GM21423 (cell line): ENCODE data around the gene MYCBPAP.

Experiments used
- ATAC-seq: cut with Tn5 transposase; IDR thresholded peaks from one replicate; pipeline ENCODE4 v1.9.1; 2021; ENCODE audit warnings: mild to moderate bottlenecking, moderate library complexity; ENCODE audit not compliant: unreplicated experiment

MYCBPAP gene

DNA sequence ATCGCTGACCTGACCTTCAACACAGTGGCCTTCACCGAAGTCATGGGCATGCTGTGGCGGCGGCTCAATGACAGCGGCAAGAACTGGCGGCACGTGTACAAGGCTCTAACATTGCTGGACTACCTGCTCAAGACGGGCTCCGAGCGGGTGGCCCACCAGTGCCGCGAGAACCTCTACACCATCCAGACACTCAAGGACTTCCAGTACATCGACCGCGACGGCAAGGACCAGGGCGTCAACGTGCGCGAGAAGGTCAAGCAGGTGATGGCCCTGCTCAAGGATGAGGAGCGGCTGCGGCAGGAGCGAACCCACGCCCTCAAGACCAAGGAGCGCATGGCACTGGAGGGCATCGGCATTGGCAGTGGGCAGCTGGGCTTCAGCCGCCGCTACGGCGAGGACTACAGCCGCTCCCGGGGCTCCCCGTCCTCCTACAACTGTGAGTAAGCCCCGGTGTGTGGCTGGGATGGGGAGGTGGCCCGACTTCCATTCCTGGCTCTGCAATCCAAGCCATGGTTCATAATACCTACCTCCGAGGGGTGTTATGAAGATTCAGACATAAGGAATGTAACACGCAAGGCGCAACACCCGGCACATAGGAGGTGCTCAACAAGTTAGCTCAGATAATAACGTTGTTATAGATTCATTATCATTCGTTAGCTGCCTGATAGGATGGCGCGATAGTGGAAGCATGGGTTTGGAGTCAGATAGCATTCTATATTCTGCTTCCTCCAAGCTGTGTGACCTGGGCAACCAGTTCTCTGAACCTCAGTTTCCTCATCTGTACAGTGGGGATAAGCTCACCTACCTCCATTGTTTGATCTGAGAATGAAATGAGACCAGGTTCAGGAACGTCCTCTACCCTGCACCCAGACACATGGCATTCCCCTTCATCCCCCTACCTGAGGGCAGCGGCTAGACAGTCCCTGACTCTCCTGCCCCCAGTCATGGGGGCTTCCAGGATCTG, 28.7 kb downstream of the MYCBPAP start:
- no peak for ATAC-seq

GRCh38 chr17:50537721-50538548, 29.7 kb downstream of the MYCBPAP start:
- ATAC-seq: no peak

- ATAC-seq: no peak
Observed at GRCh38 chr17:50538549-50539410, 30.5 kb downstream of the MYCBPAP start.

GRCh38 chr17:50539762-50540559, 31.7 kb downstream of the MYCBPAP start:
- ATAC-seq: no peak

- no peak for ATAC-seq
Observed at GRCh38 chr17:50540560-50541401, 32.5 kb downstream of the MYCBPAP start.

GRCh38 chr17:50541402-50541715, 33.1 kb downstream of the MYCBPAP start:
- no peak for ATAC-seq

DNA sequence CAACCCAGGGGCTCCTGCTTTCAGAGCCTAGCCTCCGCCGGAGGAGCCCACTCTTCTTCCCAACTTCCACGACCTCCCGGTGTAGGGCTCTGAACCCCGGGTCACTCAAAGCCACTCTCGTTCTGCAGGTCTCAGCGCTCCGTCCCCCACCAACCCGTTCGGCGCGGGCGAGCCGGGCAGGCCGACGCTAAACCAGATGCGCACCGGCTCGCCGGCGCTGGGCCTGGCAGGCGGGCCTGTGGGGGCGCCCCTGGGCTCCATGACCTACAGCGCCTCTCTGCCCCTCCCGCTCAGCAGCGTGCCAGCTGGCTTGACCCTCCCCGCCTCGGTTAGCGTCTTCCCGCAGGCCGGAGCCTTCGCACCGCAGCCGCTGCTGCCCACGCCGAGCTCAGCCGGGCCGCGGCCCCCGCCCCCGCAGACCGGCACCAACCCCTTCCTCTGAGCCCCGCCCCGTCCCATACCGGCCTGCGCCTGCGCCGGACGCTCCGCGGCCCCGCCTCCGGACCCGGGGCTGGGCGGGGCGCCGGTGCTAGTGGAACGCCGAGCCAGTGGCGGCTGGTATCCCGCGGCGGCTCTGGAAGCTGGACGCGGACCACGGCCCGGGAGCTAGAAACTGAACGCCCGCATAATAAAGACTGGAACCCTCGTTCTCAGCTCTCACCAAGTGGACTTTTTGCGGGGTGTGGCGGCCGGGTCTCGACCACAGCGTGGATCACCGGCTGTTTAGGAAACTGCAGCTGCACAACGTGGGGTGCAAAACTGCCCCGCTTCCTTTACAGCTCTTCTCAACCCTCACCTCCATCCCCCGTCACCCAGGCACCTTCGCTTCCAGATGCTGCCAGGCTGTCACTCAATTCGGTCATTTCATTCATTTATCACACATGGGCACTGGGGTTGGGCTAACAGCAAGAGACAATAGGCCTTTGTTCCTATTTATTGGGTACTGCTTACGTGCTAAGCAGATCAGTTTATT, 33.8 kb downstream of the MYCBPAP start:
- ATAC-seq: peak; percentile 72

- no peak for ATAC-seq
Observed at GRCh38 chr17:50542795-50543774, 34.8 kb downstream of the MYCBPAP start.

DNA sequence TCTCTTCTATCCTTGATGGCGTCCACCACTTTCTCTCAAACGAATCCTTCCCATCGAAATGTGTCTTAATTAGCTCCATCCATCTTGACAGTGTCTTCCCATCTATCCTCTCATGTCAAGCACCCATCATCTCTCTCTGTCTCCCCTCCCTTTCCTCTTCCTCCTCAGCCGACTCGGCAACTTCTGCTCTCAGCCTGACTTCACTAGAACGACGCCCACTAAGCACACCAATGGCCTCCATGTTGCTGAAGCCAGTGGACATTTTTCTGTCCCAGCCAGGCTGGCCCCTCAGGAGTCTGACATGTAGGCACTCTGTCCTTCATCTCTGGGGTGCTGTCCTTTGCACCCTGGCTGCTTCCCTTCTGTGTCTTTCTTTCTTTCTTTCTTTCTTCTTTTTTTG, 36.3 kb downstream of the MYCBPAP start:
- ATAC-seq: no peak

- no peak for ATAC-seq
Observed at GRCh38 chr17:50545311-50545710, 37.1 kb downstream of the MYCBPAP start.

GRCh38 chr17:50546701-50547034, 38.4 kb downstream of the MYCBPAP start:
- ATAC-seq: no peak

GRCh38 chr17:50547035-50547735, 38.9 kb downstream of the MYCBPAP start, which contains the start of gene SPATA20:
Gene SPATA20, plus strand, starts transcription at chr17:50547174. Its CDS starts 35 bp downstream, at chr17:50547209.
- ATAC-seq: peak; percentile 70

GRCh38 chr17:50547736-50548083, 39.5 kb downstream of the MYCBPAP start:
- ATAC-seq: no peak

DNA sequence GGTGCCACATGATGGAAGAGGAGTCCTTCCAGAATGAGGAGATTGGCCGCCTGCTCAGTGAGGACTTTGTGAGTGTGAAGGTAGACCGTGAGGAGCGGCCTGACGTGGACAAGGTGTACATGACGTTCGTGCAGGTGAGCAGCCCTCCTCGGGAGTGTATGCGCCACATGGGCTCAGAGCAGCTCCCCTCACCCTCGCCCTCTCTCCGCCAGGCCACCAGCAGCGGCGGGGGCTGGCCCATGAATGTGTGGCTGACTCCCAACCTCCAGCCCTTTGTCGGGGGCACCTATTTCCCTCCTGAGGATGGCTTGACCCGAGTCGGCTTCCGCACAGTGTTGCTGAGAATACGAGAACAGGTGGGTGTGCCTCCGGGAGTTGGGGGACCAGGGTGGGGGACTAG, 40.6 kb downstream of the MYCBPAP start:
- no peak for ATAC-seq

DNA sequence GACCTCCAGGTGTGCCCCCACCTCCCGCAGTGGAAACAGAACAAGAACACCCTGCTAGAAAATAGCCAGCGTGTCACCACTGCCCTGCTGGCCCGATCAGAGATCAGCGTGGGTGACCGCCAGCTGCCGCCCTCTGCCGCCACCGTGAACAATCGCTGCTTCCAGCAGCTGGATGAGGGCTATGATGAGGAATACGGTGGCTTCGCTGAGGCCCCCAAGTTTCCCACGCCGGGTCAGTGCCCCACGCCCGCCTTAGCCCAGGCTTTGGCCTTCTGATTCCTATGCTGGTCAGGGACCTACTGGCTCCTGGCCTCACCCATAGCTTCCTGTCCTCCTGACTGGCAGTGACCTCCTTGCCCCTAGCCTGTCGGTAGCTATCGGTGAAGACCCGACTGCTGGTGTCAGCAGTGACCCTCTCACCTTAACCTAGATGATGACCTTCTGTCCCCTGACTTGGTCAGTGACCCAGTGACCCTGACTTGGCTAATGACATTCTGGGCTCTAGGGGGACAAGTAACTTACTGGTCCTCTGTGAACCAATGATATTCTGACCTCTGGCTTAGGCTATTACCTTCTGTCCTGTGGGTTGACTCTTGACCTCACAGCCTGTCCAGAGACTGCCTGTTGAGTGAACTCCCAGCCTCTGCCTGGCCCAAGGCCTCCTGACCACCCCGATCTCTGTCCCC, 41.2 kb downstream of the MYCBPAP start:
- no peak for ATAC-seq

GRCh38 chr17:50549969-50550368, 41.7 kb downstream of the MYCBPAP start:
- ATAC-seq: no peak
